VCaP (cell line): Measurements from ENCODE around the gene GEMIN5.
"Not testable (repeated sequence)": the region's sequence is repeated elsewhere in the genome, so short reads cannot be mapped to it uniquely, and the experiment has no call there.

ENCODE experiments used
- H3K27ac ChIP-seq: fragments of 450-650 bp; 2 replicates; pipeline ENCODE4 v1.5.1; 2017
- CTCF ChIP-seq: fragments of 450-650 bp; conservative IDR thresholded peaks from 2 replicates; pipeline ENCODE4 v1.5.1; 2017; ENCODE audit warnings: mild to moderate bottlenecking, moderate library complexity

Gene GEMIN5

GRCh38 chr5:154917757-154918156, 20.3 kb downstream of the GEMIN5 start:
- no peak for TF ChIP-seq CTCF
- no peak overlapping the region for H3K27ac ChIP-seq

- H3K27ac ChIP-seq, result no peak overlapping the region
- TF ChIP-seq CTCF, result no peak
Observed at GRCh38 chr5:154916874-154917273, 21.1 kb downstream of the GEMIN5 start.

GRCh38 chr5:154905601-154906000, 32.4 kb downstream of the GEMIN5 start:
- not testable (repeated sequence) for H3K27ac ChIP-seq

GRCh38 chr5:154901913-154902312, 36.1 kb downstream of the GEMIN5 start:
- TF ChIP-seq CTCF, result no peak
- no peak overlapping the region for H3K27ac ChIP-seq

GRCh38 chr5:154901276-154901675, 36.7 kb downstream of the GEMIN5 start:
- H3K27ac ChIP-seq, result no peak overlapping the region
- no peak for TF ChIP-seq CTCF

GRCh38 chr5:154900066-154900465, 37.9 kb downstream of the GEMIN5 start:
- H3K27ac ChIP-seq, result no peak overlapping the region

GRCh38 chr5:154899151-154899816, 38.7 kb downstream of the GEMIN5 start:
- no peak for TF ChIP-seq CTCF
- no peak overlapping the region for H3K27ac ChIP-seq

More at GRCh38 chr5:154900066-154900465, 37.9 kb downstream of the GEMIN5 start:
- TF ChIP-seq CTCF, result no peak

GRCh38 chr5:154898210-154898609, 39.8 kb downstream of the GEMIN5 start:
- TF ChIP-seq CTCF, result no peak
- no peak overlapping the region for H3K27ac ChIP-seq
